Mononuclear cell (primary cell): Measurements from ENCODE around the gene CPLX1. TPM values are rescaled to one million over a fixed set of nuclear protein-coding genes. Genes with fewer than 3 reads are reported as not detected.

Source experiments
- H3K27me3 ChIP-seq: 2 replicates; pipeline ENCODE4 v1.6.0; 2011; ENCODE audit warnings: low read length, control low read depth; ENCODE audit not compliant: insufficient read depth
- H3K4me1 ChIP-seq: 2 replicates; pipeline ENCODE4 v1.5.1; 2011; ENCODE audit warnings: mild to moderate bottlenecking, low read length, control low read depth; ENCODE audit not compliant: insufficient read depth
- H3K4me3 ChIP-seq: 2 replicates; pipeline ENCODE4 v1.5.1; 2011; ENCODE audit warnings: mild to moderate bottlenecking, low read length, moderate library complexity
- H3K9me3 ChIP-seq: 2 replicates; pipeline ENCODE4 v1.5.1; 2011; ENCODE audit warnings: low read depth, mild to moderate bottlenecking, control low read depth, low read length
- total RNA-seq: library from RNA; depleted of rRNA; stranded (reverse); fragments of >200 nt; gene quantifications from one replicate; pipeline ENCODE4 v1.2.3, GENCODE V29; 2012

CPLX1 gene
- total RNA-seq, 1 donor: 0.10 TPM

GRCh38 chr4:801436-802124, 24.3 kb downstream of the CPLX1 start:
- Histone ChIP-seq H3K9me3 (no peaks in the 10 kb centered on the region), H3K4me3 (no peak overlapping the region), H3K4me1 (peaks cover 4% of the 10 kb centered on the region), H3K27me3 (peaks cover 8% of the 10 kb centered on the region)

- H3K27me3 ChIP-seq: peaks cover 37% of the 10 kb centered on the region
- peaks cover 16% of the 10 kb centered on the region for H3K4me1 ChIP-seq
- H3K9me3 ChIP-seq: no peaks in the 10 kb centered on the region
- H3K4me3 ChIP-seq: no peak overlapping the region
Measured at GRCh38 chr4:797066-797465, 28.9 kb downstream of the CPLX1 start.

GRCh38 chr4:796206-796605, 29.7 kb downstream of the CPLX1 start:
- Histone ChIP-seq H3K9me3 (no peaks in the 10 kb centered on the region), H3K4me3 (no peak overlapping the region), H3K27me3 (peaks cover 41% of the 10 kb centered on the region), H3K4me1 (peaks cover 16% of the 10 kb centered on the region)

GRCh38 chr4:795726-796119, 30.2 kb downstream of the CPLX1 start:
- Histone ChIP-seq H3K4me1 (peaks cover 16% of the 10 kb centered on the region), H3K27me3 (peaks cover 41% of the 10 kb centered on the region), H3K4me3 (no peak overlapping the region), H3K9me3 (no peaks in the 10 kb centered on the region)

- Histone ChIP-seq H3K4me3 (no peak overlapping the region), H3K4me1 (peaks cover 16% of the 10 kb centered on the region), H3K27me3 (peaks cover 41% of the 10 kb centered on the region), H3K9me3 (no peaks in the 10 kb centered on the region)
Measured at GRCh38 chr4:794900-795725, 30.8 kb downstream of the CPLX1 start.

GRCh38 chr4:793941-794621, 31.8 kb downstream of the CPLX1 start:
- no peak overlapping the region for H3K4me3 ChIP-seq
- no peaks in the 10 kb centered on the region for H3K9me3 ChIP-seq
- peaks cover 14% of the 10 kb centered on the region for H3K4me1 ChIP-seq
- H3K27me3 ChIP-seq: peaks cover 41% of the 10 kb centered on the region

- Histone ChIP-seq H3K9me3 (no peaks in the 10 kb centered on the region), H3K4me3 (no peak overlapping the region), H3K4me1 (peaks cover 12% of the 10 kb centered on the region), H3K27me3 (peaks cover 41% of the 10 kb centered on the region)
Measured at GRCh38 chr4:793093-793861, 32.7 kb downstream of the CPLX1 start.

GRCh38 chr4:792626-793092, 33.3 kb downstream of the CPLX1 start:
- H3K4me1 ChIP-seq: peaks cover 12% of the 10 kb centered on the region
- no peak overlapping the region for H3K4me3 ChIP-seq
- H3K9me3 ChIP-seq: no peaks in the 10 kb centered on the region
- H3K27me3 ChIP-seq: peaks cover 41% of the 10 kb centered on the region

GRCh38 chr4:791898-792625, 33.9 kb downstream of the CPLX1 start:
- Histone ChIP-seq H3K27me3 (peaks cover 46% of the 10 kb centered on the region), H3K9me3 (no peaks in the 10 kb centered on the region), H3K4me3 (no peak overlapping the region), H3K4me1 (peaks cover 12% of the 10 kb centered on the region)

GRCh38 chr4:791252-791897, 34.6 kb downstream of the CPLX1 start:
- Histone ChIP-seq H3K27me3 (peaks cover 43% of the 10 kb centered on the region), H3K4me1 (peaks cover 12% of the 10 kb centered on the region), H3K9me3 (no peaks in the 10 kb centered on the region), H3K4me3 (no peak overlapping the region)

- Histone ChIP-seq H3K4me1 (peaks cover 13% of the 10 kb centered on the region), H3K4me3 (no peak overlapping the region), H3K9me3 (no peaks in the 10 kb centered on the region), H3K27me3 (peaks cover 39% of the 10 kb centered on the region)
Measured at GRCh38 chr4:790466-790820, 35.5 kb downstream of the CPLX1 start.

- Histone ChIP-seq H3K27me3 (peaks cover 39% of the 10 kb centered on the region), H3K4me1 (peaks cover 13% of the 10 kb centered on the region), H3K9me3 (no peaks in the 10 kb centered on the region), H3K4me3 (no peak overlapping the region)
Measured at GRCh38 chr4:789571-790465, 36.1 kb downstream of the CPLX1 start.

GRCh38 chr4:788636-789297, 37.2 kb downstream of the CPLX1 start:
- Histone ChIP-seq H3K9me3 (no peaks in the 10 kb centered on the region), H3K27me3 (peaks cover 34% of the 10 kb centered on the region), H3K4me3 (no peak overlapping the region), H3K4me1 (peaks cover 7% of the 10 kb centered on the region)
